HepG2 (cell line): ENCODE data around the gene KAT6B. TPM values are rescaled to one million over a fixed set of nuclear protein-coding genes. Genes with fewer than 3 reads are reported as not detected.

Experiments
- ARNT2 ChIP-seq: sonication (generic); formaldehyde crosslinking; IDR thresholded peaks from 2 replicates; pipeline ENCODE4 v1.8.0; 2022; ENCODE audit warnings: mild to moderate bottlenecking, low read depth, missing genetic modification reagents, moderate library complexity
- ATF3 ChIP-seq: sonication (generic); formaldehyde crosslinking; IDR thresholded peaks from 2 replicates; pipeline ENCODE4 v1.4.0; 2020; ENCODE audit warnings: missing genetic modification reagents
- GTF2F1 ChIP-seq: fragments of 150-350 bp; IDR thresholded peaks from 2 replicates; pipeline ENCODE4 v1.6.1; 2014; ENCODE audit warnings: low read length
- HCFC1 ChIP-seq: fragments of 150-350 bp; IDR thresholded peaks from 2 replicates; pipeline ENCODE4 v1.6.1; 2014; ENCODE audit warnings: low read depth, low read length
- JDP2 ChIP-seq: sonication (generic); formaldehyde crosslinking; IDR thresholded peaks from 2 replicates; pipeline ENCODE4 v1.8.1; 2022; ENCODE audit warnings: missing genetic modification reagents, borderline replicate concordance
- MTA1 ChIP-seq: sonication (generic); formaldehyde crosslinking; IDR thresholded peaks from 2 replicates; pipeline ENCODE4 v1.4.0; 2020; ENCODE audit warnings: missing genetic modification reagents, mild to moderate bottlenecking, borderline replicate concordance
- MTA3 ChIP-seq: sonication (generic); formaldehyde crosslinking; IDR thresholded peaks from 2 replicates; pipeline ENCODE4 v1.4.0; 2020; ENCODE audit warnings: missing genetic modification reagents
- NONO ChIP-seq, 2 experiments: fragments of 450-650 bp in 1 of 2; sonication (generic) in 1 of 2; formaldehyde crosslinking in 1 of 2; IDR thresholded peaks in 1 of 2; conservative IDR thresholded peaks in 1 of 2; 2 replicates each; pipeline versions ENCODE4 v1.6.1 to v1.8.0; 2017 to 2022; ENCODE audit warnings: mild to moderate bottlenecking in 1 of 2, missing genetic modification reagents in 1 of 2, moderate library complexity in 1 of 2
- NR0B2 ChIP-seq: sonication (generic); formaldehyde crosslinking; IDR thresholded peaks from 2 replicates; pipeline ENCODE4 v1.4.0; 2020; ENCODE audit warnings: mild to moderate bottlenecking, missing genetic modification reagents
- PHF8 ChIP-seq: sonication (generic); formaldehyde crosslinking; IDR thresholded peaks from 2 replicates; pipeline ENCODE4 v1.5.0; 2020; ENCODE audit warnings: missing genetic modification reagents
- POGZ ChIP-seq: sonication (generic); formaldehyde crosslinking; IDR thresholded peaks from 2 replicates; pipeline ENCODE4 v1.4.0; 2020; ENCODE audit warnings: mild to moderate bottlenecking, missing genetic modification reagents
- PRPF4 ChIP-seq: fragments of 200-400 bp; formaldehyde crosslinking; IDR thresholded peaks from 2 replicates; pipeline ENCODE4 v1.6.1; 2016; ENCODE audit warnings: low read length, low read depth; ENCODE audit not compliant: poor library complexity, severe bottlenecking
- REL ChIP-seq: sonication (generic); formaldehyde crosslinking; conservative IDR thresholded peaks from 2 replicates; pipeline ENCODE4 v1.8.0; 2022; ENCODE audit warnings: mild to moderate bottlenecking, missing genetic modification reagents, moderate library complexity
- RFX5 ChIP-seq: IDR thresholded peaks from 2 replicates; pipeline ENCODE4 v1.6.1; 2011; ENCODE audit warnings: low read depth, low read length, improper control_type of control experiment
- SIN3B ChIP-seq: fragments of 150-350 bp; IDR thresholded peaks from 2 replicates; pipeline ENCODE4 v1.6.1; 2014; ENCODE audit warnings: low read length
- STAG1 ChIP-seq: sonication (generic); formaldehyde crosslinking; IDR thresholded peaks from 2 replicates; pipeline ENCODE4 v1.4.0; 2020; ENCODE audit warnings: missing genetic modification reagents
- USF2 ChIP-seq, 2 experiments: sonication (generic) in 1 of 2; formaldehyde crosslinking in 1 of 2; IDR thresholded peaks; 2 replicates each; pipeline versions ENCODE4 v1.5.1 to v1.6.1; 2011 to 2020; ENCODE audit warnings: borderline replicate concordance in 1 of 2, low read depth in 1 of 2, low read length in 1 of 2, mild to moderate bottlenecking in 1 of 2, missing genetic modification reagents in 1 of 2, moderate library complexity in 1 of 2
- ZGPAT ChIP-seq: IDR thresholded peaks from 2 replicates; pipeline ENCODE4 v1.6.1; 2016; ENCODE audit warnings: mild to moderate bottlenecking
- ZNF143 ChIP-seq: sonication (generic); formaldehyde crosslinking; IDR thresholded peaks from 2 replicates; pipeline ENCODE4 v1.4.0; 2020; ENCODE audit warnings: missing genetic modification reagents
- ZNF18 ChIP-seq: sonication (generic); formaldehyde crosslinking; IDR thresholded peaks from 2 replicates; pipeline ENCODE4 v1.8.0; 2022; ENCODE audit warnings: mild to moderate bottlenecking, missing genetic modification reagents; ENCODE audit not compliant: insufficient replicate concordance
- ZNF326 ChIP-seq: sonication (generic); formaldehyde crosslinking; IDR thresholded peaks from 2 replicates; pipeline ENCODE4 v1.4.0; 2020; ENCODE audit warnings: missing genetic modification reagents, borderline replicate concordance
- ZNF460 ChIP-seq: sonication (generic); formaldehyde crosslinking; IDR thresholded peaks from 2 replicates; pipeline ENCODE4 v1.5.1; 2020; ENCODE audit warnings: missing genetic modification reagents, mild to moderate bottlenecking, borderline replicate concordance
- ZNF616 ChIP-seq: sonication (generic); formaldehyde crosslinking; IDR thresholded peaks from 2 replicates; pipeline ENCODE4 v1.5.0; 2020; ENCODE audit warnings: low read depth, mild to moderate bottlenecking, missing genetic modification reagents
- polyA plus RNA-seq, 8 experiments: library from polyadenylated mRNA; depleted of rRNA in 3 of 8; stranded (reverse) in 7 of 8; unstranded in 1 of 8; fragments of >200 nt; fragmentation: Illumina TruSeq in 4 of 8; extraction: Trizol in 4 of 8; gene quantifications; 2 replicates each; pipeline versions ENCODE4 v1.2.1 to v1.2.3, GENCODE V29; 2011 to 2016; ENCODE audit warnings: low read depth in 4 of 8, missing spikeins in 1 of 8, mixed read lengths in 1 of 8; ENCODE audit not compliant: insufficient read depth in 1 of 8
- total RNA-seq, 5 experiments: library from RNA; depleted of rRNA; stranded (reverse); fragments of >200 nt; fragmentation: Illumina TruSeq; extraction: Trizol; gene quantifications; 2 replicates each; pipeline ENCODE4 v1.2.3, GENCODE V29; 2016; ENCODE audit warnings: low read depth in 1 of 5

Gene KAT6B
- total and polyA plus RNA-seq, 2 of the 13 experiments (the other 11 are each of a cell fraction or from before 2014, with no cell fraction given): 3.0 to 9.5 TPM

- TF ChIP-seq REL (no peak), ZNF18 (CRISPR knock-in tag) (peak; percentile 5), PRPF4 (peak; percentile 21), HCFC1 (peak; percentile 27; the same call in 1 of the 2 replicates), POGZ (CRISPR knock-in tag) (peak; percentile 36; the same call in 1 of the 2 replicates), MTA1 (no peak), NR0B2 (no peak), ZNF326 (no peak), RFX5 (peak; percentile 11; the same call in 1 of the 2 replicates), ZGPAT (CRISPR knock-in tag) (peak; percentile 68), NONO (IDR thresholded peaks at IDR 0.05) (no peak), NONO (CRISPR knock-in tag; conservative IDR thresholded peaks at IDR 0.05) (peak; percentile 67; the same call in 1 of the 2 replicates), SIN3B (no peak), ARNT2 (0 out of 2 replicates have a peak, but pooled peaks have one; percentile 55), STAG1 (CRISPR knock-in tag) (no peak), MTA3 (no peak), GTF2F1 (no peak), USF2 (IDR thresholded peaks at IDR 0.05; ENCODE audit: low read depth, low read length) (no peak), USF2 (CRISPR knock-in tag; IDR thresholded peaks at IDR 0.05; ENCODE audit: borderline replicate concordance) (no peak; the same call in 1 of the 2 replicates), ZNF460 (CRISPR knock-in tag) (no peak), PHF8 (CRISPR knock-in tag) (peak; percentile 47), JDP2 (CRISPR knock-in tag) (no peak), ZNF143 (no peak; the same call in 1 of the 2 replicates), ZNF616 (no peak), ATF3 (CRISPR knock-in tag) (no peak)
These were observed at the start of gene KAT6B (continued) for GRCh38 chr10:74826142-74827044.
